HG03175 (cell line): Measurements from ENCODE around the gene RABL2B.

Experiments
- ATAC-seq: cut with Tn5 transposase; IDR thresholded peaks from one replicate; pipeline ENCODE4 v1.9.1; 2021; ENCODE audit warnings: mild to moderate bottlenecking, moderate library complexity; ENCODE audit not compliant: unreplicated experiment

The RABL2B gene

DNA sequence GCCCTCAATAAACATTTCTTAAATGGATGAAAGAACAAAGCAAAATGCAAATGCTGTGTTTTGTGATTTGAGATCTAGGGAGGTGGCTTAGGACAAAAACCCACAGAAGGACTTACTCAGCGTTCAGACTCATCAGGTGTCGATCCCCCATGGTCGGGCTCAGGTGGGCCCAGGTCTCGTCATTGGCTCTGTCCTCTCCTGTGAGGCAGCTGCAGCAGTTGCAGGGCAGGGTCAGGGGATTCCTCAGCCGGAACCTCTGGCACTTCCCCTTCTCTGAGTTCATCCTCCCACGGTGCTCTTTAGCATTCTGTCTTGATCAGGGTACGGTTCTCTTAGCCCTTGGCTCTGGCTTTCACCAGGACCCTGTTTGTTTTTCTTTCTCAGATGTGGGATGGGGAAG lies 59.4 kb downstream of the RABL2B start:
- no peak for ATAC-seq

DNA sequence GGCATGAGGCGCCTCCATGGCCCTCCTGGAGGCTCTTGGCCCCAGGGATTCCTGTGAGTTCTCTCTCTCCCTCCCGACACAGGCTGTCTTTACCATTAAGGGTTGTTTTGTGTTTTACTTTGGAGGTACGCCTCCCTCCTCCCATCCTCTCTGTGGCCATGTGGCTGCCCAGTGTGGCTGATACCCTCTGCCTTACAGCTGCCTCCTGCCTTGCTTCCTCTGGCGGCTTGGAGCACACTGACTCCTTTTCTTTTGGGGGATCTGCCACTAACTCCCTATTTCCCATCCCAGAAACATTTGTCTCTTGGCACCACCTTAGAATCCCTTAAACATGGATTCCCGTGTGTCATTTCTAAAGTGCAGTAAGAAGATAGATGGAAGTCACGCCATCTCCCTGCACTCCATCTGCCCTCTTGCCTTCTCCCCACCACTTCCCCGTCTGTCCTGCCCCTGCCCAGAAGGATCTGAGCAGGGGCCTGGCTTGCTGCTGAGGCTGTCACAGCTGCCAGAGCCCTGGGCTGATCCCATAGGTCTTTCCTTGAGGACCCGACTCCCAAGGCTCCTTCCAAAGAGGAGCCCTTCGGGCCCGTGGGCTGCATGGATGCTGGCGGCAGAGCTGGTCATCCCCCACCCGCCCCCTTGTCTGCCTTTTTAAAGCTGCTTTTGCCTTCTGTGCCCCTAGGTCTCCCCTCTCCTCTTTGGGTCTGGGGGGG lies 60.6 kb downstream of the RABL2B start:
- ATAC-seq = no peak

DNA sequence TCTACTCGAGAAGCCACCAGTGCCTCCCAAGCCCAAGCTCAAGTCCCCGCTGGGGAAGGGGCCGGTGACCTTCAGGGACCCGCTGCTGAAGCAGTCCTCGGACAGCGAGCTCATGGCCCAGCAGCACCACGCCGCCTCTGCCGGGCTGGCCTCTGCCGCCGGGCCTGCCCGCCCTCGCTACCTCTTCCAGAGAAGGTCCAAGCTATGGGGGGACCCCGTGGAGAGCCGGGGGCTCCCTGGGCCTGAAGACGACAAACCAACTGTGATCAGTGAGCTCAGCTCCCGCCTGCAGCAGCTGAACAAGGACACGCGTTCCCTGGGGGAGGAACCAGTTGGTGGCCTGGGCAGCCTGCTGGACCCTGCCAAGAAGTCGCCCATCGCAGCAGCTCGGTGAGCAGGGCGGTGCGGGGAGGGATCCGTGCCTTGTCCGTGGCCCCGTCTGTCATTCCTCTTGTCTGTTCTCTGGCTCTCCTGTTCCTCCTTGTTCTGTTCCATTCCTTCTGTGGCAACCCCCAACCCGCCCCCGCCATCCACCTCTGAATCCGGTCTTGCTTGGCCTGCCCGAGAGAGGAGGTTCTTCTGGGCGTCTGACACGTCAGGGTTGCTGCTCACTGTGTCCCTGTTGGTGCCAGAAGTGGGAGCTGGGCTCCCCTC lies 61.3 kb downstream of the RABL2B start:
- ATAC-seq = no peak

DNA sequence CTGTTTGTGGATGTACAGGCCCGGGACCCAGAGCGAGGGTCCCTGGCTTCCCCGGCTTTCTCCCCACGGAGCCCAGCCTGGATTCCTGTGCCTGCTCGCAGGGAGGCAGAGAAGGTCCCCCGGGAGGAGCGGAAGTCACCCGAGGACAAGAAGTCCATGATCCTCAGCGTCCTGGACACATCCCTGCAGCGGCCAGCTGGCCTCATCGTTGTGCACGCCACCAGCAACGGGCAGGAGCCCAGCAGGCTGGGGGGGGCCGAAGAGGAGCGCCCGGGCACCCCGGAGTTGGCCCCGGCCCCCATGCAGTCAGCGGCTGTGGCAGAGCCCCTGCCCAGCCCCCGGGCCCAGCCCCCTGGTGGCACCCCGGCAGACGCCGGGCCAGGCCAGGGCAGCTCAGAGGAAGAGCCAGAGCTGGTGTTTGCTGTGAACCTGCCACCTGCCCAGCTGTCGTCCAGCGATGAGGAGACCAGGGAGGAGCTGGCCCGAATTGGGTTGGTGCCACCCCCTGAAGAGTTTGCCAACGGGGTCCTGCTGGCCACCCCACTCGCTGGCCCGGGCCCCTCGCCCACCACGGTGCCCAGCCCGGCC lies 62.1 kb downstream of the RABL2B start:
- ATAC-seq = no peak

- no peak for ATAC-seq
Observed at GRCh38 chr22:50720301-50721256, 62.9 kb downstream of the RABL2B start.

DNA sequence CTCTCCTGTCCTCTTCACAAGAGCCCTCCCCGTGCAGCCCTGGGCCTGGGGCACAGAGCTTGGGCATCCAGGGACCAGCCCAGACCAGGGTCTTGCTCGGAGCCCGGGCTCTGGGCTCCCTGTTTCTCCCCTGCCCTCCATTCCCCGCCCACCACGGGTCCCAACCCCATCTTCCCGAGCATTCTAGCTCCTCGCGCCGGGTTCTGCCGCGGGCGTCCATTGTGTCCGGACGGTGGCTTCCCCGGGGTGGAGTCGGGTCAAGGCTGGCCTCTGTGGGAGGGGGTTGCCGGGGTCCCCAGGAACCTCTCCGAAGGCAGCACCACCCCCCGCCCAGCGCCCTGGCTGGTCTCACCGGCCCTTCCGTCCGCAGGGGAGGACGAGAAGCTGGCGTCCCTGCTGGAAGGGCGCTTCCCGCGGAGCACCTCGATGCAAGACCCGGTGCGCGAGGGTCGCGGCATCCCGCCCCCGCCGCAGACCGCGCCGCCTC lies 63.6 kb downstream of the RABL2B start:
- no peak for ATAC-seq

DNA sequence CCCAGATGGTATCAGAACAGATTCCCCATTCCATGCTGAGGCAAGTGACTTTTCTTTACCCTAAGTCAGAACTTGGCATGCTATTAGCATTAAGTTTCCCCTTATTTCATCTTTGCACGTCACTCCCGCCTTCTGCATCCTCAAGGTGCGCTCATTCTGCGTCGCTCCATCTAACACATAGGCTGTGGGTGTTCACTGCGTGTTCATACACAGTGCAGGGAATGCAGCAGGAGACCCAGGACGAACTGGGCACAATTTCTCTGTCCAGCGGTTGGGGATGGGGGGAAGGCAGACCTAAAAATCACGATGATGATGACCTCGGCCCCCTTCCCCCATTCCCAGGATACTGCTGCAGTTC lies 65.1 kb downstream of the RABL2B start:
- ATAC-seq = no peak

DNA sequence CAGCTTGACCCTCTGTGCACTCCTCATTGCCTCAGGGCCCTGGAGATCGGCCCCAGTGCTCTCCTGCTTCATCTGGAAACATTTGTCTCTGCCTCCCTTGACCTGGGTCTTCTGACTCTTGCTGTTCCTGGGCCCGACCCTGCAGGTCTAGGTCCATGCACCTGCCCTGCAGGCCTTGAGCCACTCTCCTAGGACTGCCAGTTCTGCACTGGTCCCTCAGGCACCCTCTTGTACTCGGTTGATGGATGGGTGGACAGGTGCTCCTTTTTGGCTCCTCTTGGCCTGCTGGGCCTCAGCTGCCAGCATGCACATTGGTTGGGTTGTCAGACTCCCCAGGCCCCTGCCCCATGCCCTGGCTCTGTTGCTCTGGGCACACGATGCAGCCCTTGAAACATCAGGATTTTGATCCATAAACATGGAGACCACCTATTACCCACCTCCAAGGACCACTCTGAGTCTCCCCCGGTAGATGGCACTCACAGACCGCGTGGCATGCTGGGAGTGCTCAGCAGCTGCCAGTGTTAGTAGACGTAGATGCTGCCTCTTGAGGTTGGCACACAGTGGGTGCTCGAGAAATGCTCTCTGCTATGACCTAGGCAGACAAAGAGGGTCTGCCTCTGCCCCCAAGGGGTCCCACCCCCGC lies 65.6 kb downstream of the RABL2B start:
- ATAC-seq = no peak
